Sigmoid colon (tissue), 7 donors: ENCODE data around the gene SURF4. TPM values are rescaled to one million over a fixed set of nuclear protein-coding genes. Genes with fewer than 3 reads are reported as not detected.

Experiments used
- DNase-seq: peaks from one replicate; pipeline ENCODE4 v3.0.0-alpha.2; 2019
- H3K27ac ChIP-seq, 4 donors: fragments of 200-600 bp; sonication (generic); one replicate each; pipeline ENCODE4 v1.5.1; 2016 to 2019; ENCODE audit warnings: mild to moderate bottlenecking in 1 of 4
- H3K27me3 ChIP-seq, 3 donors: fragments of 200-600 bp; sonication (generic); one replicate each; pipeline ENCODE4 v1.5.1; 2019; ENCODE audit warnings: mild to moderate bottlenecking in 1 of 3
- H3K36me3 ChIP-seq, 4 donors: fragments of 200-600 bp; sonication (generic); one replicate each; pipeline ENCODE4 v1.5.1; 2016 to 2019
- H3K4me1 ChIP-seq, 4 donors: fragments of 200-600 bp; sonication (generic); one replicate each; pipeline ENCODE4 v1.5.1; 2017 to 2019
- H3K4me3 ChIP-seq, 4 donors: fragments of 200-600 bp; sonication (generic); one replicate each; pipeline ENCODE4 v1.5.1; 2017 to 2019; ENCODE audit warnings: mild to moderate bottlenecking in 2 of 4, moderate library complexity in 1 of 4
- H3K9me3 ChIP-seq, 4 donors: fragments of 200-600 bp in 3 of 4; sonication (generic) in 3 of 4; one replicate each; pipeline versions ENCODE4 v1.5.1 to v1.6.1; 2013 to 2019
- EP300 ChIP-seq, 4 donors: sonication (generic); formaldehyde crosslinking; IDR thresholded peaks; one replicate each; pipeline ENCODE4 v1.6.1; 2017; ENCODE audit warnings: antibody characterized with exemption in 4 of 4
- POLR2A ChIP-seq, 2 donors: fragments of 450-650 bp; IDR thresholded peaks; one replicate each; pipeline ENCODE4 v1.6.1; 2016; ENCODE audit warnings: antibody characterized with exemption in 2 of 2, mild to moderate bottlenecking in 2 of 2, moderate library complexity in 2 of 2
- POLR2AphosphoS5 ChIP-seq, 4 donors: sonication (generic); formaldehyde crosslinking; IDR thresholded peaks; one replicate each; pipeline ENCODE4 v1.6.1; 2017; ENCODE audit warnings: antibody characterized with exemption in 4 of 4
- WGBS, 2 donors: extraction: QIAGEN DNeasy Blood & Tissue Kit; methylation state at CpG; one replicate each; pipeline ENCODE4 v1.1.7; 2013; 5-methylcytosine and 5-hydroxymethylcytosine counted together
- intact Hi-C: fragments of 100-400 bp; cut with DNase I; formaldehyde crosslinking; loops from one replicate; pipeline ENCODE4 v1.15.1; 2023
- polyA plus RNA-seq, 3 donors: library from polyadenylated mRNA; stranded (reverse); fragments of 200-250 nt; gene quantifications; one replicate each; pipeline ENCODE4 v1.2.3, GENCODE V29; 2013
- total RNA-seq, 4 donors: library from RNA; depleted of rRNA; stranded (reverse); fragments of >200 nt; gene quantifications; one replicate each; pipeline ENCODE4 v1.1.0, GENCODE V29; 2016
- TF ChIP-seq, protein P1 (sequence below), 4 experiments: fragments of 450-650 bp in 3 of 4; fragments of 200-600 bp in 1 of 4; IDR thresholded peaks; one replicate each; pipeline ENCODE4 v1.5.1; 2016 to 2019; ENCODE audit warnings: antibody characterized with exemption in 4 of 4, mild to moderate bottlenecking in 3 of 4, moderate library complexity in 2 of 4
- donor health status: healthy with polysubstance abuse.
- donor health status: Bipolar disorder and iron deficiency.
- donor health status: healthy.

SURF4 gene
- total and polyA plus RNA-seq, 7 donors: 17.4 to 190 (median 83.1) TPM

DNA sequence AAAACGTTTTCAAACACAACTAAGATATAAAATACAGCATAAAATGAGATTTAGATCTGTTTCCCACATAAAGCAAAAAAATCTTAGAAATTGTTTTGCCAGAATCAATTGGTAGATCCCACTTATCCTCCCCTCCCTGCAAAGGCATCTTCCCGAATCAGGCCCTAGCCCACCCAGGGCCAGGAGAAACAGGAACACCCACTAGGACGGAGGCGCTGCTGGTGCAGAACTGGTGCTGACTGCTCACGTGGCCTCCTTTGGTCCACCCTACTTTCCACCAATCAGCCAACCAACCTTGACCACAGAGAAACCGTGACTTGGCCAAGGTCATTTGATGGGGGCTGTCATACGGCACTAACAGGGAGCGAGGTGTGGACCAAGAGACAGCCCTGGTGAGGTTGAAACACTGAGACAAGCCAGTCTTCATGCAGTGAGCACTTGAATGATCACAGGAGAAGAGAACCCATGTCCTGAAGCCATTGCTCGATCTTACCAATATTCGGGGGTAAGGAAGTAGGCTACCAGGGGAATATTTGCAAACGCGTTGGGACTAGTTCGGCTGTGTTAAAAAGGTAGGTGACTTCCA is 14.3 kb downstream of the SURF4 start:
- H3K4me3 ChIP-seq: no peak overlapping the region
- peaks cover 0 to 16% (median 12%) of the 10 kb centered on the region in 4 donors for H3K4me1 ChIP-seq
- H3K27ac ChIP-seq: no peak overlapping the region
- intact Hi-C loops: no loop called here
- WGBS, 2 donors: 85 to 88% methylated on average over 13 of the region's 13 CpGs
- no peaks in the 10 kb centered on the region for H3K27me3 ChIP-seq
- no peaks in the 10 kb centered on the region for H3K9me3 ChIP-seq
- H3K36me3 ChIP-seq: peaks cover 11 to 71% (median 42%) of the 10 kb centered on the region in 4 donors
- TF ChIP-seq POLR2AphosphoS5 (IDR thresholded peaks at IDR 0.05) (no peak), POLR2A (IDR thresholded peaks at IDR 0.05) (no peak)
- TF ChIP-seq, protein P1, sequence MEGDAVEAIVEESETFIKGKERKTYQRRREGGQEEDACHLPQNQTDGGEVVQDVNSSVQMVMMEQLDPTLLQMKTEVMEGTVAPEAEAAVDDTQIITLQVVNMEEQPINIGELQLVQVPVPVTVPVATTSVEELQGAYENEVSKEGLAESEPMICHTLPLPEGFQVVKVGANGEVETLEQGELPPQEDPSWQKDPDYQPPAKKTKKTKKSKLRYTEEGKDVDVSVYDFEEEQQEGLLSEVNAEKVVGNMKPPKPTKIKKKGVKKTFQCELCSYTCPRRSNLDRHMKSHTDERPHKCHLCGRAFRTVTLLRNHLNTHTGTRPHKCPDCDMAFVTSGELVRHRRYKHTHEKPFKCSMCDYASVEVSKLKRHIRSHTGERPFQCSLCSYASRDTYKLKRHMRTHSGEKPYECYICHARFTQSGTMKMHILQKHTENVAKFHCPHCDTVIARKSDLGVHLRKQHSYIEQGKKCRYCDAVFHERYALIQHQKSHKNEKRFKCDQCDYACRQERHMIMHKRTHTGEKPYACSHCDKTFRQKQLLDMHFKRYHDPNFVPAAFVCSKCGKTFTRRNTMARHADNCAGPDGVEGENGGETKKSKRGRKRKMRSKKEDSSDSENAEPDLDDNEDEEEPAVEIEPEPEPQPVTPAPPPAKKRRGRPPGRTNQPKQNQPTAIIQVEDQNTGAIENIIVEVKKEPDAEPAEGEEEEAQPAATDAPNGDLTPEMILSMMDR (IDR thresholded peaks at IDR 0.05): no peak
- DNase-seq: no peak

DNA sequence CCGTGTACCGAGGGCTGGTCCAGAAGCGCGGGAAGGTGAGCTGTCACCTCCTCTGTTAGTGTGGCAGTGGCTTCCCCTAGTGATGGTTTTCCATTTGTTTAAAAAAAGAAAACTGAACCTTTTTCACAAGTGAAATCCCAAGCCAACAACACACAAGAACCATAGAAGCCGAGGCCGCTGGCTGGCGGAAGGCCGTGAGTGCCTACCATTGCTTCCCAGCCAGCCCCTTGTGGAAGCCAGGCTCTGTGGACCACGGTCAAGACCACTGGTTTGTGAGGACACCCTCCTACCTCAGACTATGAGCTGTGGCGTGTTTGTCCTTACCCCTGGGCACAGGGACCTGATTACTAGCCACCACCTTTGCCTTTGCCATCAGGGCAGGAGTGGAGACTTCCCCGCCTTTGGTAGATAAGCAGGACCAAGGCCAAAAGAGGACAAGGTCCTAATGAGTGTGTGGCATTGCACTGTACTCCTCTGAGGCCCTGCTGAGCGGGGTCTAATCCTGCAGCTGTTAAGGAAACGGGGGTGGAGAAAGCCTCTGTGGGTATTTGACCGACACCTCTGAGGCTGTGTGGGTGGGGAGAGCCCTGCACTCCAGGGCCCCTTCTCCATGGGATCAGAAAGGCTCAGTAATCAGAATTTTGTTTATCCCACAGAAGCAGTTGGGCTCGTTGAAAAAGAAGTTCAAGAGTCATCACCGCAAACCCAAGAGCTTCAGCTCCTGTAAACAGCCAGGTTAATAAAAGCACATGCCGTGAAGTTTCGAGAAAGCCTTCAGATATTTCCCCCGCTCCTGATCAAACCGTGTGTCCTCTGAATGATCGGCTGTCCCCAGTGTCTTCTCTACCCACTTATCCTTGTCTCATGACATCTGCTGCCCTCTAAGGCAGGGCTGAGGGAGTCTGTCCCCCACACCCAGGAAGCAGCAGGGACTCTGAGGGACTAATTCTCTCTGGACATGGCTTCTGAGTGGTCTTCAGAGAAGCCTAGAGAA is 15.2 kb downstream of the SURF4 start:
- Histone ChIP-seq H3K4me3 (no peak overlapping the region), H3K27ac (no peak overlapping the region), H3K4me1 (peaks cover 0 to 19% (median 14%) of the 10 kb centered on the region in 4 donors), H3K36me3 (peaks cover 2 to 62% (median 36%) of the 10 kb centered on the region in 4 donors), H3K27me3 (no peaks in the 10 kb centered on the region), H3K9me3 (no peaks in the 10 kb centered on the region)
- intact Hi-C loops: no loop called here
- 81% methylated on average over 21 of the region's 21 CpGs for WGBS, 2 donors
- no peak for DNase-seq
- TF ChIP-seq POLR2AphosphoS5 (IDR thresholded peaks at IDR 0.05): no peak
- TF ChIP-seq POLR2A (IDR thresholded peaks at IDR 0.05): no peak
- TF ChIP-seq, protein P1 (IDR thresholded peaks at IDR 0.05): no peak
- no peak for TF ChIP-seq EP300 (IDR thresholded peaks at IDR 0.05)

DNA sequence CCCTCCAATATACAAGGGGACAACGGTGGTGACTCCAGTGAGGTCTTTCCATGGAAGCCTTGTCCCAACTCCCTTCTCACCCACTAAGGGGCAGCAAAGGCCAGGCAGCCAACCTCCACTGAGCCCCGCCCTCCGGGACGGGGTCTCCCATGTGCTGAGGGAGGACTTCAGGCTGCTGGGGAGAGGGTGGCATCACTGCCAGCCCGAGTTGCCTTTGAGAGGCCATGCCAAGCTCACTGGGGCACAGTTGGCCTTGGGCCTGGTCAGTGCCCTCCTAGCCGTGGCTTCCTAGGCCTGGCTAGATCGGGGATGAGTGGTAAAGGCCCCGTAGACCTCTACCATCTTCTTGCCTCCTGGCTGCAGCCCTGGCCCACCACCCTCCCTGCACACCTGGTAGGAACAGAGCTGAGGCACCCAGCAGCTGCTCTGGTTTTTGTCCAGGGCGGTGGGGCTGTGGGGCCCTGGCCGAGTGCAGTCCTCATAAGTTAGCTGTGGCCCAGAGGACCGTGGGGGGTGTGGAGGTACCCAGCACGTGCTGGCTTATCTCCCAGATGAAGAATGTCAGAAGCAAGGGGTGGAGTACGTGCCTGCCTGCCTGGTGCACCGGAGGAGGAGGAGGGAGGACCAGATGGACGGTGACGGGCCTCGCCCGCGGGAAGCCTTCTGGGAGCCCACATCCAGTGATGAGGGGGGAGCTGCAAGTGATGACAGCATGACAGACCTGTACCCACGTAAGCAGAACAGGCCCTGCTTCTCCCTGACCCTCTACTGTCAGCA is 16.3 kb downstream of the SURF4 start:
- Histone ChIP-seq H3K9me3 (no peaks in the 10 kb centered on the region), H3K27me3 (no peaks in the 10 kb centered on the region), H3K27ac (peak overlapping the region in 1 of 4 donors; percentile 8), H3K4me1 (peaks cover 0 to 30% (median 26%) of the 10 kb centered on the region in 4 donors), H3K4me3 (no peak overlapping the region), H3K36me3 (peaks cover 0 to 51% (median 29%) of the 10 kb centered on the region in 4 donors)
- no peak for DNase-seq
- intact Hi-C loops: no loop called here
- WGBS, 2 donors: 63 to 77% methylated on average over 20 of the region's 20 CpGs
- TF ChIP-seq POLR2AphosphoS5 (IDR thresholded peaks at IDR 0.05) (peak in 1 of 4 donors; percentile 1), POLR2A (IDR thresholded peaks at IDR 0.05) (no peak)

DNA sequence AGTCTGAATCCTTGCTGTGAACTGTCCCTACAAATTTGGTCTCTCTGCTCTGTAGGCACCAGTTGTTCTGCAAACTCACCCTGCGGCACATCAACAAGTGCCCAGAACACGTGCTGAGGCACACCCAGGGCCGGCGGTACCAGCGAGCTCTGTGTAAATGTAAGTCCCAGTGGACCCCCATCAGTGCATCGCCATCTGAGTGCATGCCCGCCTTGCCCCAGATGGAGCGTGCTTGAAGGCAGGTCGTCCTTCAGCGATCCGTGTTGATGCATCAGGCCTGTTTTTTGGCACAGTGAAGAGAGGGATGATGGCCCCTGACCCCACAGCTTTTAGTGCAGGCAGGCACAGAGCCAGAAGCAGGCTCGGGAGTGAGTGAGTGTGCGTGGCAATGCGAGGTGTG is 18.2 kb downstream of the SURF4 start:
- Histone ChIP-seq H3K9me3 (no peaks in the 10 kb centered on the region), H3K27ac (no peak overlapping the region), H3K4me3 (no peak overlapping the region), H3K4me1 (peaks cover 0 to 31% (median 27%) of the 10 kb centered on the region in 4 donors), H3K36me3 (peaks cover 0 to 45% (median 21%) of the 10 kb centered on the region in 4 donors), H3K27me3 (no peaks in the 10 kb centered on the region)
- no peak for TF ChIP-seq POLR2A (IDR thresholded peaks at IDR 0.05)
- TF ChIP-seq POLR2AphosphoS5 (IDR thresholded peaks at IDR 0.05): no peak
- no peak for TF ChIP-seq EP300 (IDR thresholded peaks at IDR 0.05)
- TF ChIP-seq, protein P1 (IDR thresholded peaks at IDR 0.05): no peak
- DNase-seq: no peak
- 87 to 92% methylated on average over 14 of the region's 14 CpGs for WGBS, 2 donors
- intact Hi-C loops: no loop called here
